PFSK-1 (cell line): Measurements from ENCODE around the gene POLE2.

ENCODE experiments used
- REST ChIP-seq, 2 experiments: IDR thresholded peaks; 2 replicates each; pipeline versions ENCODE4 v1.6.1 to v1.8.0; 2011 to 2012; ENCODE audit warnings: low read depth in 2 of 2, low read length in 2 of 2, control low read depth in 1 of 2, inconsistent platforms in 1 of 2, mild to moderate bottlenecking in 1 of 2, moderate library complexity in 1 of 2; ENCODE audit not compliant: insufficient read depth in 1 of 2
- SIN3A ChIP-seq: IDR thresholded peaks from 2 replicates; pipeline ENCODE4 v1.6.1; 2012; ENCODE audit warnings: mild to moderate bottlenecking, low read length, moderate library complexity, borderline replicate concordance; ENCODE audit not compliant: insufficient read depth
- TAF1 ChIP-seq: IDR thresholded peaks from 2 replicates; pipeline ENCODE4 v1.6.1; 2012; ENCODE audit warnings: low read length, control low read depth, borderline replicate concordance; ENCODE audit not compliant: insufficient read depth

DNA sequence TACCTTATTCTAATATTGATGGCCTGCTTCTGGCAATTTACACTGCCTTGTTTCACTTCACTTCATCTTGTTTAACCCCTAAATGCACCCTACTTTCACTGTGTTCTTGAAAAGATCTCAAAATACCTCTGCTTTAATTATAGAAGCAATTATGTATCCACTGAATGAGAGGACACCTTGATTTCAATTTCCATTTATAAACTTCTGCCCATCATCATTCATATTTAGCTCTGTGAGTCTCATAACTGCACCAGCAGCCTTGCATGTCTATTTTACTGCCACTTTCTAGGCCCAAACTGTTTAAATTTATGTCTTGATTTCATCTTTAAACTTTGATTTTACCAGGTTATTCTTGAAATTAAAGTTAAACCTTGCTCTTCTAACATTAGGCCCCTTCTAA lies 45.9 kb downstream of the POLE2 start:
- no peak for TF ChIP-seq SIN3A
- TF ChIP-seq REST (IDR thresholded peaks at IDR 0.05; ENCODE audit: insufficient read depth in 1 of 2, low read depth in 2 of 2, low read length in 2 of 2) = no peak
- no peak for TF ChIP-seq TAF1
